HG03066 (cell line): Measurements from ENCODE around the gene TST.

Experiments
- ATAC-seq: cut with Tn5 transposase; IDR thresholded peaks from one replicate; pipeline ENCODE4 v1.9.1; 2021; ENCODE audit warnings: low read depth; ENCODE audit not compliant: unreplicated experiment

Gene TST

GRCh38 chr22:37054056-37054395 is 34.8 kb upstream of the TST start:
- ATAC-seq: no peak

GRCh38 chr22:37053310-37054055 is 34.2 kb upstream of the TST start:
- ATAC-seq: no peak

- ATAC-seq: no peak
Observed at GRCh38 chr22:37052386-37053309, 33.4 kb upstream of the TST start.

GRCh38 chr22:37051391-37052385 is 32.4 kb upstream of the TST start, which contains the start of gene KCTD17:
KCTD17 (plus strand) TSS chr22:37051742; CDS start chr22:37051761, 19 bp downstream.
- ATAC-seq: no peak

GRCh38 chr22:37050913-37051312 is 31.7 kb upstream of the TST start:
- no peak for ATAC-seq

- ATAC-seq: no peak
Observed at GRCh38 chr22:37049224-37049623, 30.0 kb upstream of the TST start.

GRCh38 chr22:37048133-37048532 is 28.9 kb upstream of the TST start:
- ATAC-seq: no peak

- no peak for ATAC-seq
Observed at GRCh38 chr22:37047006-37047405, 27.8 kb upstream of the TST start.

GRCh38 chr22:37046589-37046988 is 27.3 kb upstream of the TST start:
- no peak for ATAC-seq

GRCh38 chr22:37045958-37046357 is 26.7 kb upstream of the TST start:
- ATAC-seq: no peak

- ATAC-seq: no peak
Observed at GRCh38 chr22:37044634-37045625, 25.7 kb upstream of the TST start.

GRCh38 chr22:37043828-37044538 is 24.7 kb upstream of the TST start:
- no peak for ATAC-seq

GRCh38 chr22:37043209-37043827 is 24.1 kb upstream of the TST start:
- ATAC-seq: no peak

GRCh38 chr22:37039466-37039865 is 20.2 kb upstream of the TST start:
- ATAC-seq: no peak

GRCh38 chr22:37037669-37038068 is 18.4 kb upstream of the TST start:
- ATAC-seq: no peak

GRCh38 chr22:37036655-37037377 is 17.6 kb upstream of the TST start:
- ATAC-seq: no peak

GRCh38 chr22:37033605-37034430 is 14.6 kb upstream of the TST start:
- ATAC-seq: no peak
